Measurements from ENCODE around the gene CDKN2C.
"Not testable (repeated sequence)": the region's sequence is repeated elsewhere in the genome, so short reads cannot be mapped to it uniquely, and the experiment has no call there.

CDKN2C gene

DNA sequence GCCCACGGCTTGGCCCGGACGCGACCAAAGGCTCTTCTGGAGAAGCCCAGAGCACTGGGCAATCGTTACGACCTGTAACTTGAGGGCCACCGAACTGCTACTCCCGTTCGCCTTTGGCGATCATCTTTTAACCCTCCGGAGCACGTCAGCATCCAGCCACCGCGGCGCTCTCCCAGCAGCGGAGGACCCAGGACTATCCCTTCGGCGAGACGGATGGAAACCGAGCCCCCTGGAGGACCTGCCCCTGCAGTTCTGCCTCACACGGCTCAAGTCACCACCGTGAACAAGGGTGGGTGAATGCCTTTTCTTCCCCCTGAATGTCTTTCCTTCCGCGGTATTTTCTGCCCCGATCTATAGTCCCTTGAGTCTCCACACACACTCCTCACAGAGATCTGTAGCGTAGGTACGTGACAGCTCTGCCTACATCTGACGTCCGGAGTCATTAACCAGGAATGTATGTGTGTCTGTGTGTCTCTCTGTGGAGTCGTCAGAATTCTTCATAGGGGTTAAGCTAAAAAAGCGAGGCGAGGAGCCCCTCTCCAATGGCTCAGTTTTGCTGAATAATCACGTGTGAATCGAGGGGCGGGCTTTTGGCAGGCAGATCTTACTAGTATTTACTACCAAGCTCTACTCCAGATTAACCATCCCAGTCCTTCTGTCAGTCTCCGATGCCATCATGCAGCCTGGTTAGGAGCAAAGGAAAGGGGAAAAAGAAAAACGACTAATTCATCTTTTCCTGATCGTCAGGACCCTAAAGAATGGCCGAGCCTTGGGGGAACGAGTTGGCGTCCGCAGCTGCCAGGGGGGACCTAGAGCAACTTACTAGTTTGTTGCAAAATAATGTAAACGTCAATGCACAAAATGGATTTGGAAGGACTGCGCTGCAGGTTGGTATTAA lies at the start of gene CDKN2C:
Gene CDKN2C, plus strand, starts transcription at position 635 of the 898 bp plus-strand sequence. Its CDS starts 124 bp downstream, at position 759.
- TF ChIP-seq, protein P1, sequence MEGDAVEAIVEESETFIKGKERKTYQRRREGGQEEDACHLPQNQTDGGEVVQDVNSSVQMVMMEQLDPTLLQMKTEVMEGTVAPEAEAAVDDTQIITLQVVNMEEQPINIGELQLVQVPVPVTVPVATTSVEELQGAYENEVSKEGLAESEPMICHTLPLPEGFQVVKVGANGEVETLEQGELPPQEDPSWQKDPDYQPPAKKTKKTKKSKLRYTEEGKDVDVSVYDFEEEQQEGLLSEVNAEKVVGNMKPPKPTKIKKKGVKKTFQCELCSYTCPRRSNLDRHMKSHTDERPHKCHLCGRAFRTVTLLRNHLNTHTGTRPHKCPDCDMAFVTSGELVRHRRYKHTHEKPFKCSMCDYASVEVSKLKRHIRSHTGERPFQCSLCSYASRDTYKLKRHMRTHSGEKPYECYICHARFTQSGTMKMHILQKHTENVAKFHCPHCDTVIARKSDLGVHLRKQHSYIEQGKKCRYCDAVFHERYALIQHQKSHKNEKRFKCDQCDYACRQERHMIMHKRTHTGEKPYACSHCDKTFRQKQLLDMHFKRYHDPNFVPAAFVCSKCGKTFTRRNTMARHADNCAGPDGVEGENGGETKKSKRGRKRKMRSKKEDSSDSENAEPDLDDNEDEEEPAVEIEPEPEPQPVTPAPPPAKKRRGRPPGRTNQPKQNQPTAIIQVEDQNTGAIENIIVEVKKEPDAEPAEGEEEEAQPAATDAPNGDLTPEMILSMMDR (conservative IDR thresholded peaks at IDR 0.05), result peak; percentile 22; the same call in 1 of the 2 replicates
- peak within 1 kb of the TSS; percentile 86 for H3K27ac ChIP-seq

DNA sequence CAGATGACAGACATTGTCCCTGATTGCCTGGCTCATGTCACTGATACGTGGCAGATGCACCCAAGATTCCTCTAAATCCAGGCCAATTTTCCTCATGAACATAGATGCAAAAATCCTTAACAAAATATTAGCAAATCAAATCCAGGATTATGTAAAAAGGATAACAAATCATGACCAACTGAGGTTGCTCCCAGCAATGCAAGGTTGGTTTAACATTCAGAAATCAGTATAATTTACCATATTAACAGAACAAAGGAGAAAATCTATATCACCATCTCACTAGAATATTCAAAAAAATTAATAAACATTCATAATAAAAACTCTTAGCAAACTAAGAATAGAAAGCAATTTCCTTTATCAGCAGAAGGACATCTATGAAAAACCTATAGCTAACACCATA lies 49.6 kb upstream of the CDKN2C start:
- TF ChIP-seq, protein P1 (conservative IDR thresholded peaks at IDR 0.05), result no peak
- H3K27ac ChIP-seq, result no peak overlapping the region

DNA sequence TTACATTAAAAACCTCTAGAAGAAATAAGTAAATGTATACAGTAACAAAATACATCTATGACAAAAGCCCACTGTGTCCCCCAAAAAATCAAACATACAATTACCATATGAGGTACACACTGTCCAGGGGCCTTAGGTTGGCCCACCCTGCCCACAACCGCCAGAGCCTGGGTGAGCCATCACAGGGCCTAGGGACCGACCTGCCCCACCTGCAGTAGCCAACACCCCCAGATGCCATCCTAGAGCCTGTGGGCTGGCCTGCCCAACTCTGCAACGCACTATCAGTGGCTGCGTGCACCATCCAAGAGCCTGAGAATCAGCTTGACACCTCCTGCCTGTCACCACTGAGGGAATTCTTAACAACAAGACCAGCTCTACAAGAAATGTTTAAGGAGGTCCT lies 49.0 kb upstream of the CDKN2C start:
- H3K27ac ChIP-seq, result no peak overlapping the region
- TF ChIP-seq, protein P1 (conservative IDR thresholded peaks at IDR 0.05), result no peak

DNA sequence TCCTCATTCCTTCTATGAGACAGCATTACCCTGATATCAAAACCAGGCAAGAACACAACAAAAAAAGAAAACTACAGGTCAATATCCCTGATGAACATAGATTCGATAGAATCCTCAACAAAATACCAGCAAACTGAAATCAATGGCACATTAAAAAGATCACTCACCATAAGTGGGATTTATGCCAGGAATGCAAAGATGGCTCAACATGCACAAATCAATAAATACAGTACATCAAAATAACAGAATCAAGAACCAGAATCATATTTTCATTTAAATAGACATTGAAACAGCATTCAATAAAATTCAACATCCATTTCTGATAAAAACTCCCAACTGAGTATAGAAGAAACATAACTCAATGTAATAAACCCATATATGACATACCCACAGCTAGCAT lies 46.5 kb upstream of the CDKN2C start:
- TF ChIP-seq, protein P1 (conservative IDR thresholded peaks at IDR 0.05), result no peak
- H3K27ac ChIP-seq, result no peak overlapping the region

DNA sequence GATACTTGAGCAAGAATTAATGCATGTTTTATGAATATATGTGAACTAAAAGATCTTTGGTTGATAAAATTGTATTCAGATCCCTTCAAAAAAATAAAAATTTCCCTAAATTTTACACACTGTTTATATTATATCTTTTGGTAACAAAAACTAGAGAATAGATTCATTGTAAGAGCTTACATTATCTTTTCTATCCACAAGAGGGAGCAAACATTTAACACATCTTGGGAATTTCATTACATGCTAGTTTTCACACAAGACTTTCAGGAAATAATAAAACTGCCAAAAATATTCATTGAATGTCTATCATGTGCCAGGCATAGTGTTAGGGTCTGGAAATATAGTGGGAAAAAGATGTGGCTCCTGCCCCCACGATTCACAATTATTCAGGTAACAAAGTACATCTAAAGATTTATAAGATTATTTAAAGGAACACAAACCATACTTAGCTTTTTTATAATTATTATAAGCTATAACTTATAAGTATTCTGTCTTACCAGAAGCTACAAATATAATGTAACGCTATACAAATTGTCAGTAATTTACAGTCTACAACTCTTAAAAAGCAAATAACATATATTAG lies 40.6 kb upstream of the CDKN2C start:
- no peak overlapping the region; the same call in 1 of the 2 replicates for H3K27ac ChIP-seq
- TF ChIP-seq, protein P1 (conservative IDR thresholded peaks at IDR 0.05), result peak; percentile 77

DNA sequence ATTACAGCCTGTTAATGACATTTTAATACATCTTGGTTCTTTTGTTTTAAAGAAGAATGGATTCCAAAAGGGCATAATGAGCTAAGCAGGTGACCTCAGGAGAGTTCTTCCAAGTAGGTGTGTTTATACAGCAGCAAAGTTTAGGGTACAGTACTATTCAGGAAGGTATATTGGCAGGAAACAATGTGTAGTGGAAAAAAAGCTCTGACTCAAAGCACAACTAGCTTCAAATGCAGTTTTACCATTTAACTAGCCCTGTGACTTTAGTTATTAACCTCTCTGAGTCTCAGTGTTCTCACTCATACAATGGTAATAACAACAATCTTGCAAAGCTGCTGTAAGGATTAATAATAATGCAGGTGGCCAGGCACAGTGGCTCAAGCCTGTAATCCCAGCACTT lies 39.9 kb upstream of the CDKN2C start:
- H3K27ac ChIP-seq, result peak overlapping the region; percentile 10; the same call in 1 of the 2 replicates
- TF ChIP-seq, protein P1 (conservative IDR thresholded peaks at IDR 0.05), result no peak

DNA sequence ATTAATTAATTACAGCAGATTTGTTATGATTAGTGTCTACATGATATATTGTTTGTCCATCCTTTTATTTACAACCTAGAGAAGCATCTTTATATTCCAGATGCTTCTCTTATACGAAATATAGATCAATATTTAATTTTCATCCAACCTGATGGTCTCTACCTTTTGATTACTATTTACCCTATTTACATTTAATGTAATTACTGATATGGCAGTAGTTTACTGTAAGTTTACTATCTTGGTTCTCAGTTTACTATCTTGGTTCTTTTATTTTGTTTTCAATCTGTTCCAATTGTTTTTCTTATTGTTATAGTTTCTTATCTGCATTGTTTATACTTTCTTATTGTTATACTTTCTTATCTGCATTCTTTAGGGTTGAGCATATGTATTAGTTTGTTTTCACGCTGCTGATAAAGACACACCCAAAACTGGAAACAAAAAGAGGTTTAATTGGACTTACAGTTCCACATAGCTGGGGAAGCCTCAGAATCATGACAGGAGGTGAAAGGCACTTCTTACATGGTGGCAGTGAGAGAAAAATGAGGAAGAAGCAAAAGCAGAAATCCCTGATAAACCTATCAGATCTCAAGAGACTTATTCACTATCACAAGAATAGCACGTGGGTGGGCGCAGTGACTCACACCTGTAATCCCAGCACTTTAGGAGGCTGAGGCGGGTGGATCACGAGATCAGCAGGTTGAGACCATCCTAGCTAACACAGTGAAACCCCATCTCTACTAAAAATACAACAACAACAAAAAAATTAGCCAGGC lies 38.9 kb upstream of the CDKN2C start:
- no peak overlapping the region for H3K27ac ChIP-seq
- TF ChIP-seq, protein P1 (conservative IDR thresholded peaks at IDR 0.05), result no peak

DNA sequence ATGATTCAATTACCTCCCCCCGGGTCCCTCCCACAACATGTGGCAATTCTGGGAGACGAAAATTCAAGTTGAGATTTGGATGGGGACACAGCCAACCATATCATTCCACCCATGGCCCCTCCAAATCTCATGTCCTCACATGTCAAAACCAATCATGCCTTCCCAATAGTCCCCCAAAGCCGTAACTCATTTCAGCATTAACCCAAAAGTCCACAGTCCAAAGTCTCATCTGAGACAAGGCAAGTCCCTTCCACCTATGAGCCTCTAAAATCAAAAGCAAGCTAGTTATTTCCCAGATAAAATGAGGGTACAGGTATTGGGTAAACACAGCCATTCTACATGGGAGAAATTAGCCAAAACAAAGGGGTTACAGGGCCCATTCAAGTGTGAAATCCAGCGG lies 38.0 kb upstream of the CDKN2C start:
- H3K27ac ChIP-seq, result not testable (repeated sequence)

DNA sequence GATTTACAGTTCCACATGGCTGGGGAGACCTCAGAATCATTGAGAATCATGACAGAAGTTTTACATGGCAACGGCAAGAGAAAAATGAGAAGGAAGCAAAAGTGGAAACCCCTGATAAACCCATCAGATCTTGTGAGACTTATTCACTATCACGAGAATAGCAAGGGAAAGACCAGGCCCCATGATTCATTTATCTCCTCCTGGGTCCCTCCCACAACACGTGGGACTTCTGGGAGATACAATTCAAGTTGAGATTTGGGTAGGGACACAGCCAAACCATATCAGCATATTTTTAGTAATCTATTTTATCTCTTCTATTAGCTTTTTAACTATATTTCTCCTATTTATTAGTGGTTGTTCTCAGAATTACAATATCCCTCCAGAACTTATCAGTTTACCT lies 36.3 kb upstream of the CDKN2C start:
- H3K27ac ChIP-seq, result not testable (repeated sequence)
